Kidney epithelial cell (primary cell): ENCODE measurements around the gene KIAA1614. TPM values are rescaled to one million over a fixed set of nuclear protein-coding genes. Genes with fewer than 3 reads are reported as not detected.

ENCODE experiments used
- DNase-seq: peaks from one replicate; pipeline ENCODE4 v3.0.0-alpha.2; 2010; ENCODE audit warnings: low read depth
- H3K27me3 ChIP-seq: 2 replicates; pipeline ENCODE4 v1.6.0; 2011; ENCODE audit warnings: low read length; ENCODE audit not compliant: control insufficient read depth, insufficient read depth
- H3K36me3 ChIP-seq: 2 replicates; pipeline ENCODE4 v1.5.1; 2011; ENCODE audit warnings: low read length; ENCODE audit not compliant: control insufficient read depth, insufficient read depth
- H3K4me3 ChIP-seq: 2 replicates; pipeline ENCODE4 v1.5.1; 2011; ENCODE audit warnings: low read depth, mild to moderate bottlenecking, control low read depth, low read length
- total RNA-seq: library from RNA; depleted of rRNA; stranded (reverse); fragments of >200 nt; gene quantifications from 2 replicates; pipeline ENCODE4 v1.2.3, GENCODE V29; 2015
- TF ChIP-seq, protein P1 (sequence below): IDR thresholded peaks from 2 replicates; pipeline ENCODE4 v1.5.1; 2011; ENCODE audit warnings: mild to moderate bottlenecking, moderate library complexity, low read length, control low read depth, inconsistent platforms; ENCODE audit not compliant: insufficient read depth, poor library complexity, severe bottlenecking

KIAA1614 gene
- total RNA-seq, 1 donor from 2014 or later: 10.2 TPM

DNA sequence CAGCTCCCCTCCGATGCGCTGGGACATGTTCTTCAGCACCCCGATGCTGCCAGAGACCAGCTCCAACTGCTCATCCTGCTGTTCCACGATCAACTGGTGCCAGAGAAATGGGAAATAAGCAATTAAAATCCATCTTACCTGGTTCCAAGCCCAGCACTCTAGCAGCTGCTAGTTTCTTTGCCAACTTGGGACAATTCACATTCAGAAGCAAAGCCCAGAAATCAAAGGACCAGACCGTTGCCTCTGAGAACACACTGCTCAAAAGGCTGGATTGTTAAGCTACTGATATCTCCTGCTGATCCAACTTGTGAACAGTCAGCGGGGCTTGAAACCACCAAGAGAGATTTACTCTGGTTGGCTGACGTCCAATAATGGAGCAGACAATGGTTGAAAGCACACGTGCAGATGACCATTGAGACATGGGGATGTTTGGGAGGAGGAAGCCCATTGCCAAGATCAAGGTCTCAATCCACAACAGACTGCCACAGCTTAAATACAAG, 75.6 kb downstream of the KIAA1614 start:
- TF ChIP-seq, protein P1, sequence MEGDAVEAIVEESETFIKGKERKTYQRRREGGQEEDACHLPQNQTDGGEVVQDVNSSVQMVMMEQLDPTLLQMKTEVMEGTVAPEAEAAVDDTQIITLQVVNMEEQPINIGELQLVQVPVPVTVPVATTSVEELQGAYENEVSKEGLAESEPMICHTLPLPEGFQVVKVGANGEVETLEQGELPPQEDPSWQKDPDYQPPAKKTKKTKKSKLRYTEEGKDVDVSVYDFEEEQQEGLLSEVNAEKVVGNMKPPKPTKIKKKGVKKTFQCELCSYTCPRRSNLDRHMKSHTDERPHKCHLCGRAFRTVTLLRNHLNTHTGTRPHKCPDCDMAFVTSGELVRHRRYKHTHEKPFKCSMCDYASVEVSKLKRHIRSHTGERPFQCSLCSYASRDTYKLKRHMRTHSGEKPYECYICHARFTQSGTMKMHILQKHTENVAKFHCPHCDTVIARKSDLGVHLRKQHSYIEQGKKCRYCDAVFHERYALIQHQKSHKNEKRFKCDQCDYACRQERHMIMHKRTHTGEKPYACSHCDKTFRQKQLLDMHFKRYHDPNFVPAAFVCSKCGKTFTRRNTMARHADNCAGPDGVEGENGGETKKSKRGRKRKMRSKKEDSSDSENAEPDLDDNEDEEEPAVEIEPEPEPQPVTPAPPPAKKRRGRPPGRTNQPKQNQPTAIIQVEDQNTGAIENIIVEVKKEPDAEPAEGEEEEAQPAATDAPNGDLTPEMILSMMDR: no peak
- DNase-seq: peak; percentile 35
- H3K27me3 ChIP-seq: no peaks in the 10 kb centered on the region
- peaks cover 2% of the 10 kb centered on the region for H3K36me3 ChIP-seq
- H3K4me3 ChIP-seq: no peak overlapping the region

DNA sequence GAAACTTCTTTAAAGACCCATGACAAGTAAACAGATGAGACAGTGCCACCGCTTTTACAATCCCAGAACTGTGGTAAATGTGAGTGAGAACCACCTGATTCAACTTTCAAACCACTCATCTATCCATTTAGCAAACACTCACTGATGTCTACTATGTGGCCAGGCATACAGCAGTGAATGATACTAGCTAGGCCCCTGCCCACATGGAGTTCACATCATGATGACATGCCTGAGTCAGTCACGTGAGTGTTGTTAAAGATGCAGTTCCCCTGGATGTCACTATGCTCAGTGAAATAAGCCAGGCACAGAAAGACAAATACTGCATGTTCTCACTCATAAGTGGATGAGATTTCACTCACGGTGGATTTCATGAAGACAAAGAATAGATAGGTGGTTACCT, 81.6 kb downstream of the KIAA1614 start:
- Histone ChIP-seq H3K4me3 (no peak overlapping the region), H3K27me3 (no peaks in the 10 kb centered on the region), H3K36me3 (no peaks in the 10 kb centered on the region)
- DNase-seq: no peak
- TF ChIP-seq, protein P1: no peak

DNA sequence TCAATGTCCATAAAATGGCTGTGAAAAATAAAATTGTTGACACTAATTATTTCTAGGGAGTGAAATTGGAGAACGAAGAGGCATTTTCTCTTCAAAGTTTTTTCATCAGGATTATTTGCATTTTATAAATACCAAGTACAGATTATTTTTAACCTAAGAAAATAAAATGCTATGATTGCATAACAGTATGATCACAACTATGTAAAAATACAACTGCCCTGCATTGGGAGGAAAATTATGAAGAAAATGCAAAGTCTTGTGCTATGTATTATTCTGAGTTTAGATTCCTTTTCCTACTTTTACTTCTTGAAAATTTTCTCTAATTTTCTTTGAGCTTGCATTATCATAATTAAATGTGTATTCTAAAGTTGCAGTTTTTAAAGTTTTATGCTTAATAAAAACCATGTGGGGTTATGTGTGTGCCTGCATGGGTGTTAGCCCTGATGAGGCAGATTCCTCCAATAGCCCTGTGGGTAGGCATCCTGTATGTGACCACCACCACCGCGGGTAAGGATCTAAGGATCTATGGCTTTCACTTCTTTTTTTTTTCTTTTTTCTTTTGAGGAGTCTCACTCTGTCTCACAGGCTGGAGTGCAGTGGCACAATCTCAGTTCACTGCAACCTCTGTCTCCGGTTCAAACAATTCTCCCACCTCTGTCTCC, 85.3 kb downstream of the KIAA1614 start:
- DNase-seq: no peak
- Histone ChIP-seq H3K27me3 (no peaks in the 10 kb centered on the region), H3K4me3 (no peak overlapping the region), H3K36me3 (no peaks in the 10 kb centered on the region)
- TF ChIP-seq, protein P1: no peak

Other genes with a start within 250 kb of the KIAA1614 start
- 23.1 and 25.9 TPM in 2 replicates for gene STX6, start 110.0 kb downstream of the KIAA1614 start, total RNA-seq
- gene MR1, start 121.1 kb downstream of the KIAA1614 start, total RNA-seq: 2.5 and 3.1 TPM in 2 replicates
- gene IER5, start 175.8 kb downstream of the KIAA1614 start, total RNA-seq: 21.9 and 22.0 TPM in 2 replicates